ENCODE measurements around the gene COL2A1.

- no peak for TF ChIP-seq CTCF (IDR thresholded peaks at IDR 0.05)
- TF ChIP-seq POLR2A (IDR thresholded peaks at IDR 0.05): no peak
- TF ChIP-seq EP300 (IDR thresholded peaks at IDR 0.05; ENCODE audit: low read depth): no peak
Measured at GRCh38 chr12:47939009-47939601, 65.2 kb downstream of the COL2A1 start.

Data from transverse colon (tissue), 3 donors.